GM19372 (cell line): ENCODE results near the gene CBL.
"Not testable (repeated sequence)": the region's sequence is repeated elsewhere in the genome, so short reads cannot be mapped to it uniquely, and the experiment has no call there.

ENCODE experiments used
- ATAC-seq: cut with Tn5 transposase; IDR thresholded peaks from one replicate; pipeline ENCODE4 v1.9.1; 2021; ENCODE audit warnings: mild to moderate bottlenecking, low read depth, moderate library complexity; ENCODE audit not compliant: unreplicated experiment

The CBL gene

GRCh38 chr11:119181677-119182412 lies 24.3 kb upstream of the CBL start:
- ATAC-seq: no peak

- not testable (repeated sequence) for ATAC-seq
Observed at GRCh38 chr11:119184399-119184798, 21.7 kb upstream of the CBL start.

GRCh38 chr11:119185981-119186634 lies 20.0 kb upstream of the CBL start:
- no peak for ATAC-seq

GRCh38 chr11:119187123-119187892 lies 18.8 kb upstream of the CBL start:
- no peak for ATAC-seq

- no peak for ATAC-seq
Observed at GRCh38 chr11:119188067-119188466, 18.1 kb upstream of the CBL start.

- no peak for ATAC-seq
Observed at GRCh38 chr11:119188887-119189286, 17.3 kb upstream of the CBL start.

- ATAC-seq: no peak
Observed at GRCh38 chr11:119189393-119189792, 16.7 kb upstream of the CBL start.

- ATAC-seq: no peak
Observed at GRCh38 chr11:119190531-119190930, 15.6 kb upstream of the CBL start.

GRCh38 chr11:119191265-119191664 lies 14.9 kb upstream of the CBL start:
- not testable (repeated sequence) for ATAC-seq

- ATAC-seq: no peak
Observed at GRCh38 chr11:119192111-119192510, 14.0 kb upstream of the CBL start.

GRCh38 chr11:119193001-119193400 lies 13.1 kb upstream of the CBL start:
- ATAC-seq: no peak

- no peak for ATAC-seq
Observed at GRCh38 chr11:119193626-119194025, 12.5 kb upstream of the CBL start.

- no peak for ATAC-seq
Observed at GRCh38 chr11:119194811-119195440, 11.2 kb upstream of the CBL start.

- no peak for ATAC-seq
Observed at GRCh38 chr11:119195680-119196079, 10.5 kb upstream of the CBL start.

GRCh38 chr11:119196833-119197483 lies 9.2 kb upstream of the CBL start:
- no peak for ATAC-seq

- ATAC-seq: no peak
Observed at GRCh38 chr11:119198925-119199324, 7.2 kb upstream of the CBL start.

GRCh38 chr11:119201236-119201635 lies 4.9 kb upstream of the CBL start:
- ATAC-seq: not testable (repeated sequence)

GRCh38 chr11:119202554-119202953 lies 3.6 kb upstream of the CBL start:
- ATAC-seq: no peak

- ATAC-seq: no peak
Observed at GRCh38 chr11:119204066-119204465, 2.1 kb upstream of the CBL start.

GRCh38 chr11:119205080-119205479 lies 1.1 kb upstream of the CBL start:
- no peak for ATAC-seq
